Adipocyte (in vitro differentiated cells): ENCODE measurements around the gene CPA2.
"Not testable (repeated sequence)": the region's sequence is repeated elsewhere in the genome, so short reads cannot be mapped to it uniquely, and the experiment has no call there.

Experiments
- DNase-seq: peaks from one replicate; pipeline ENCODE4 v3.0.0-alpha.2; 2015; ENCODE audit warnings: low read depth
- H3K27me3 ChIP-seq: replicated peaks from 2 replicates; pipeline ENCODE4 v1.7.0; 2013; ENCODE audit warnings: mild to moderate bottlenecking, low read length, moderate library complexity; ENCODE audit not compliant: control insufficient read depth, insufficient read depth
- H3K36me3 ChIP-seq: 2 replicates; pipeline ENCODE4 v1.7.0; 2013; ENCODE audit warnings: low read length, mild to moderate bottlenecking, moderate library complexity; ENCODE audit not compliant: control insufficient read depth, insufficient read depth, severe bottlenecking
- H3K4me1 ChIP-seq: 2 replicates; pipeline ENCODE4 v1.7.0; 2013; ENCODE audit warnings: mild to moderate bottlenecking, low read length, moderate library complexity; ENCODE audit not compliant: control insufficient read depth, insufficient read depth
- H3K4me3 ChIP-seq: 2 replicates; pipeline ENCODE4 v1.7.0; 2013; ENCODE audit warnings: mild to moderate bottlenecking, low read length, moderate library complexity
- H3K9ac ChIP-seq: 2 replicates; pipeline ENCODE4 v1.7.0; 2013; ENCODE audit warnings: mild to moderate bottlenecking, low read length, moderate library complexity
- H3K9me3 ChIP-seq: 2 replicates; pipeline ENCODE4 v1.7.0; 2013; ENCODE audit warnings: mild to moderate bottlenecking, low read length, moderate library complexity; ENCODE audit not compliant: control insufficient read depth

The CPA2 gene

DNA sequence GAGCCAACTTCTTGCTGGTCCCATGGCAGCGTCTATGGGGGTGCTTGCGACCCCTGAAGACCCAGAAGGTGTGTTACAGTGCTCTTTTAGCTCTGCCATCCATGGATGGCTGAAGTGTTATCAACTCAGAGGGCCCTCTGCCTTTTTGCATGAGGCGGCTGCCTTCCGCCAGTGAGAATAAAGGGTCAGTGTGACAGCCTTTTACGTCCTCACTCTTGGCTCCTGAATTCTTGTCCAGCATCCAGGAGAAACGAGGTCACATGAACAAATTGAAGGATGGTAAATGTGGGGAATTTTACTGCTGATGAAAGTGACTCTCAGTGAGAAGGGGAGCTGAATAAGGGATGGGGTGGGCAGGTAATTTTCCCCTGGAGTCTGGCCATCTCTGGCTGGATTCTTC lies 34.9 kb upstream of the CPA2 start:
- no peaks in the 10 kb centered on the region for H3K9me3 ChIP-seq
- no peak for DNase-seq
- no peak overlapping the region for H3K9ac ChIP-seq
- H3K27me3 ChIP-seq = no peaks in the 10 kb centered on the region
- no peaks in the 10 kb centered on the region for H3K36me3 ChIP-seq
- H3K4me3 ChIP-seq = no peak overlapping the region
- H3K4me1 ChIP-seq = no peaks in the 10 kb centered on the region

DNA sequence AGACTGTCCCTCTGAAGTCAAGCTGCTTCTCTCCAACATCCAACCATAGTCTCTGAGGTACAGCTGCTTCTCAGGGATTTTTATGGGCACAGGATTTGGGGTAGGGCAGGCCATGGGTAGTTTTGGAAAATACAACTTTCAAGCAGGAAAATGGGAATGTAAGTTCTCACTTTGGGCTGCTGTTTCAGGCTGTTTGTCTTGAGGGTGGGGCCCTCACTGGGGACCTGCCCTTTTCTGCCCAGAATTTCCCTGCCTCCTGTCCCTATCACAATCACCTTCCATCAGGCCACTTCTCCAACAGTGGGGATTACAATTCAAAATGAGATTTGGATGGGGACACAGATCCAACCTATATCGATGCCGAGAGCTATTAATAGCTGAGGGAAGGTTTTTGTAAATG lies 34.5 kb upstream of the CPA2 start:
- Histone ChIP-seq H3K9ac (no peak overlapping the region), H3K9me3 (no peaks in the 10 kb centered on the region), H3K4me1 (no peaks in the 10 kb centered on the region), H3K27me3 (no peaks in the 10 kb centered on the region), H3K4me3 (no peak overlapping the region), H3K36me3 (no peaks in the 10 kb centered on the region)
- DNase-seq = no peak

DNA sequence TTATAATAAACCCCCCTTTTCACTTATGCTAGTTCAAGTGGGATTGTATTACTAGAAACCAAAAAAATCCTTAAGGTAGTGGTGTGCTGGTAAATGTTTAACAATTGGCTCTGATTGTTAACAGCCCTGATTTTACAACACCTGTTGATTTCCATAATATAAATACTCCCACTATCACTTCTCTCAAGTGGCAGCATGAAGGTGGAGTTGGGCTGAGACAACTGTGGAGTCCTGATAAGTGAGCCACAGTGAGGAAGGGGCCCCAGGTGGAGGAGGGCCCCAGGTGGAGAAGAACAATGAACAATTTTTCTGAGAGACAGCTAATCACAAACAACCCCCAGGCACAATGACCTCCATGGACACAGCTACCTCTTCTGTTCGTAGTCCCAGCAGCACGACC lies 32.6 kb upstream of the CPA2 start:
- Histone ChIP-seq H3K27me3 (no peaks in the 10 kb centered on the region), H3K9ac (no peak overlapping the region), H3K36me3 (no peaks in the 10 kb centered on the region), H3K4me1 (no peaks in the 10 kb centered on the region), H3K9me3 (no peaks in the 10 kb centered on the region), H3K4me3 (no peak overlapping the region)
- DNase-seq = no peak

DNA sequence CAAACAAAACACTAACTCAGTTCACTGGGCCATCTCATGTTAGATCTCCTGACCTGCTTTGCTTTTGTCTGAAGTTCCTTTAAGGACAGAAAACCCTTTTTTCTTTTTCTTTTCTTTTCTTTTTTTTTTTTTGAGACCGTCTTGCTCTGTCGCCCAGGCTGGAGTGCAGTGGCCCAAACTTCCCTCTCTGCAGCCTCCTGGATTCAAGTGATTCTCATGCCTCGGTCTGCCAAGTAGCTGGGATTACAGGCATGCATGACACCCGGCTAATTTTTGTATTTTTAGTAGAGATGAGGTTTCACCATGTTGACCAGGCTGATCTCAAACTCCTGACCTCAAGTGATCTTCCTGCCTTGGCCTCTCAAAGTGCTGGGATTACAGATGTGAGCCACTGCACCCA lies 30.3 kb upstream of the CPA2 start:
- not testable (repeated sequence) for H3K4me3 ChIP-seq, H3K27me3 ChIP-seq, H3K36me3 ChIP-seq, H3K9ac ChIP-seq, H3K4me1 ChIP-seq, H3K9me3 ChIP-seq, DNase-seq

DNA sequence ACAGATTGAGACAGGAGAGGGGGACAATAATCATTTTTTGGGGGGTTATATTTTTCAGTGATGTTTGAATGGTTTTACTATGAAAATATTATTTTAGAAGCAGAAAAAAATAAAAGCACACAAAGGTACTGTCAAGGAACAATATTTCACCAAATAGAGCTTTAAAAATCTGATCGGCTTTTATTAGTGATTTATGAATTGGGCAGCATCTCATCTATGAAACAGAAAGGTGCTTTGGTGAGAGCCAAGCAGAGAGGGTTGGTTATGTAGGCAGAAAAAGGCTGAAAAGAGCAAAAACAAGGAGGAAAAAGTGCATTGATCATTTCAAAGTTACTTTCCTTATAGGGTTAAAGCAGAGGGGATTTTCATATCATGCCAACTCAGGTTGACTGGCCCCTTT lies 26.4 kb upstream of the CPA2 start:
- Histone ChIP-seq H3K9ac (no peak overlapping the region), H3K4me3 (no peak overlapping the region), H3K4me1 (peaks cover 8% of the 10 kb centered on the region), H3K9me3 (no peaks in the 10 kb centered on the region), H3K27me3 (no peaks in the 10 kb centered on the region), H3K36me3 (no peaks in the 10 kb centered on the region)
- no peak for DNase-seq

DNA sequence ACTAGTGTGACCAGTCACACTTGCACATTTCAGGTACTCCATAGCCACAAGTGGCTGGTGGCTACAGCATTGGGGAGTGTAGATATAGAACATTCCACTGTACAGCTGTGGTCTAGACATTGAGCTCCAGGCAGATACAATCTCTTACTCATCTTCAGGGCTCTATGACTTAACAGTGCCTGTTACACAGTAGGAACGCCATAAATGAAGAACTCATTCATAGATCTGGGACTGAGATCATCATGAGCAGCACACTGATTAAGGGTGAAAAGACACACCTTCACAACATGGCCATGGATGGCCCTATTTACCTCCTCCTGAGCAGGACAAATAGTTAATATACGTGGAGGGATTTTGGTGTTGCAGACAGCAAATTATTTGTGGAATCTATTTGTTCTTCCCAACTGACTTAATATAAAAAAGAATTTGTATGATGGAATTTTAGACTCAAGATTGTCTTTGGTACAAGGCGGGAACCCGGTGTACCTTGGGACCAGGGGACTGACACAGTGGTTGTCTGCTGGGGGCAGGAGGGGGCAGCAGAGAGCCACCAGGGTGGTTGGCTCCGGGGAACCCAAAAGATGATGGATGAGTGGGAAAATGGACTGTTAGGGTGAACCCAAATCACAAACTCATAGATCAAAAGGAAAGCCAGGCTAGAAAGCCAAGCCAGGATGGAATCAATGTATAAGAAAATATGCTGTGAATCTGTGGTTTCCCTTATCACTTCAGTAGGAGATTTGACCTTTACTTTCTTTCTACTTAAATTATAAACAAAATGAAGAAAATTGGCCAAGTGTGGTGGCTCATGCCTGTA lies 24.3 kb upstream of the CPA2 start:
- no peak overlapping the region for H3K9ac ChIP-seq
- peak; percentile 75 for DNase-seq
- H3K27me3 ChIP-seq = no peaks in the 10 kb centered on the region
- no peak overlapping the region for H3K4me3 ChIP-seq
- H3K36me3 ChIP-seq = no peaks in the 10 kb centered on the region
- H3K4me1 ChIP-seq = peaks cover 8% of the 10 kb centered on the region
- no peaks in the 10 kb centered on the region for H3K9me3 ChIP-seq

DNA sequence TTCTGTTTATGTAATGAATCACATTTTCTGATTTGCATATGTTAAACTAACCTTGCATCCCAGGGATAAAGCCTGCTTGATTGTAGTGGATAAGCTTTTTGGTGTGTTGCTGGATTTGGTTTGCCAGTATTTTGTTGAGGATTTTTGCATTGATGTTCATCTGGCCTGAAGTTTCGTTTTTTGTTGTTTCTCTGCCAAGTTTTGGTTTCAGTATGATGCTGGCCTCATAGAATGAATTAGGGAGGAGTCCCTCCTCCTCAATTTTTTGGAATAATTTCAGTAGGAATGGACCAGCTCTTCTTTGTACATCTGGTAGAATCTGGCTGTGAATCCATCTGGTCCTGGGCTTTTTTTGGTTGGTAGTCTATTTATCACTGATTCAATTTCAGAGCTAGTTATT lies 23.2 kb upstream of the CPA2 start:
- not testable (repeated sequence) for H3K9ac ChIP-seq, H3K9me3 ChIP-seq, H3K27me3 ChIP-seq, H3K4me3 ChIP-seq, H3K4me1 ChIP-seq, H3K36me3 ChIP-seq
- DNase-seq = peak; percentile 57

DNA sequence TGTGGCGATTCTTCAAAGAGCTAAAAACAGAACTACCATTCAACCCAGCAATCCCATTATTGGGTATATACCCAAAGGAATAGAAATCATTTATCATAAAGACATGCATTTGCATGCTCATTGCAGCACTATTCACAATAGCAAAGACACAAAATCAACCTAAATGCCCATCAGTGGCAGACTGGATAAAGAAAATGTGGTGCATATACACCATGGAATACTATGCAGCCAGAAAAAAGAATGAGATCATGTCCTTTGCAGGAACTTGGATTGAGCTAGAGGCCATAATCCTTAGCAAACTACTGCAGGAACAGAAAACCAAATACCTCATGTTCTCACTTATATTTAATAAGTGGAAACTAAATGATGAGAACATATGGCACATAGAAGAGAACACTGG lies 20.2 kb upstream of the CPA2 start:
- H3K9me3 ChIP-seq, H3K4me3 ChIP-seq, H3K27me3 ChIP-seq, DNase-seq, H3K4me1 ChIP-seq, H3K36me3 ChIP-seq, H3K9ac ChIP-seq: not testable (repeated sequence)

DNA sequence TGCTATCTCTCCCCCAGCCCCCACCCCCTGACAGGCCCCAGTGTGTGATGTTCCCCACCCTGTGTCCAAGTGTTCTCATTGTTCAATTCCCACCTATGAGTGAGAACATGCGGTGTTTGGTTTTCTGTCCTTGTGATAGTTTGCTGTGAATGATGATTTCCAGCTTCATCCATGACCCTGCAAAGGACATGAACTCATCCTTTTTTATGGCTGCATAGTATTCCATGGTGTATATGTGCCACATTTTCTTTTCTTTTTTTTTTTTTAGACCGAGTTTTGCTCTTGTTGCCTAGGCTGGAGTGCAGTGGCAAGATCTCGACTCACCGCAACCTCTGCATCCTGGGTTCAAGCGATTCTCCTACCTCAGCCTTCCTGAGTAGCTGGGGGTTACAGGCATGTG lies 17.8 kb upstream of the CPA2 start:
- H3K4me1 ChIP-seq, H3K9me3 ChIP-seq, H3K36me3 ChIP-seq, H3K27me3 ChIP-seq, H3K4me3 ChIP-seq, DNase-seq, H3K9ac ChIP-seq: not testable (repeated sequence)

DNA sequence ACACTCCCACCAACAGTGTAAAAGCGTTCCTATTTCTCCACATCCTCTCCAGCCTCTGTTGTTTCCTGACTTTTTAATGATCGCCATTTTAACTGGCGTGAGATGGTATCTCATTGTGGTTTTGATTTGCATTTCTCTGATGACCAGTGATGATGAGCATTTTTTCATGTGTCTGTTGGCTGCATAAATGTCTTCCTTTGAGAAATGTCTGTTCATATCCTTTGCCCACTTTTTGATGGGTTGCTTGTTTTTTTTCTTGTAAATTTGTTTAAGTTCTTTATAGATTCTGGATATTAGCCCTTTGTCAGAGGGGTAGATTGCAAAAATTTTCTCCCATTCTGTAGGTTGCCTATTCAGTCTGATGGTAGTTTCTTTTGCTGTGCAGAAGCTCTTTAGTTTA lies 17.0 kb upstream of the CPA2 start:
- not testable (repeated sequence) for DNase-seq, H3K27me3 ChIP-seq

DNA sequence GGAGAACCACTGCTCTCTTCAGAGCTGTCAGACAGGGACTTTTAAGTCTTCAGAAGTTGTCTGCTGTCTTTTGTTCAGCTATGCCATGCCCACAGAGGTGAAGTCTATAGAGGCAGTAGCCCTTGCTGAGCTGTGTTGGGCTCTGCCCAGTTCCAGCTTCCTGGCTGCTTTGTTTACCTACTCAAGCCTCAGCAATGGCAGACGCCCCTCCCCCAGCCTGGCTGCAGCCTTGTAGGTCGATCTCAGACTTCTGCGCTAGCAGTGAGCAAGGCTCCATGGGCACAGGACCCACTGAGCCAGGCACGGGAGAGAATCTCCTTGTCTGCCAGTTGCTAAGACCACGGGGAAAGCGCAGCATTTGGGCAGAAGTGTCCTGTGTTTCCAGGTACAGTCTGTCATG lies 12.1 kb upstream of the CPA2 start:
- Histone ChIP-seq H3K36me3 (no peaks in the 10 kb centered on the region), H3K9ac (no peak overlapping the region), H3K4me1 (no peaks in the 10 kb centered on the region), H3K4me3 (no peak overlapping the region), H3K9me3 (peaks cover 34% of the 10 kb centered on the region), H3K27me3 (no peaks in the 10 kb centered on the region)
- no peak for DNase-seq

More for the DNA sequence above, 17.0 kb upstream of the CPA2 start:
- not testable (repeated sequence) for H3K4me1 ChIP-seq, H3K4me3 ChIP-seq, H3K9ac ChIP-seq, H3K36me3 ChIP-seq, H3K9me3 ChIP-seq

DNA sequence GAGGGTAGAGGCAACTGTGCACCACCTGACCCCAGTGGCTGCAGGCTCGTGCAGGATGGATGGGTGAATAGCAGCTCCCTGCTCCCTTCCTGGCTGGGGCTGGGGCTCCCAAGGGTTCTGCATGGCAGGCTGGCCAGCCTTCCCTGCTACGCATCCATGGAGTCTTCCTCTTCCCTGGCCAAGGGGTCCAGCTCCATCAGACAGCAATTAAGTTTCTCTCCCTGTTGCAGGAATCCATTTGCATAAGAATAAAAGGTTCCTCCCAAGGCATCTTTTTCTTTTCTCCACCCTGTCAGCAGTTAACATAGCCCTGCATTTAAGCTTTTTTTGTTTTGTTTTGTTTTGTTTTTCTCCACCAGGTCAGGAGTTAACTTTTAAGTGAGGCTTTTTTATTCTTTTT lies 10.0 kb upstream of the CPA2 start:
- no peak for DNase-seq
- no peaks in the 10 kb centered on the region for H3K27me3 ChIP-seq
- no peaks in the 10 kb centered on the region for H3K36me3 ChIP-seq
- H3K4me3 ChIP-seq = no peak overlapping the region
- H3K9ac ChIP-seq = no peak overlapping the region
- H3K4me1 ChIP-seq = no peaks in the 10 kb centered on the region
- peaks cover 54% of the 10 kb centered on the region for H3K9me3 ChIP-seq
